Keratinocyte (primary cell): ENCODE data around the gene MYB. TPM values are rescaled to one million over a fixed set of nuclear protein-coding genes. Genes with fewer than 3 reads are reported as not detected.
A peak's percentile ranks its signal among the peaks of the same experiment; 100 is the strongest.

Experiments used
- DNase-seq: peaks from one replicate; pipeline ENCODE4 v3.0.0-alpha.2; 2011; ENCODE audit warnings: low read depth, missing footprints, low spot score
- FAIRE-seq: peaks from 2 replicates; lab custom pipeline; 2011; peaks lifted over from hg19 to GRCh38; lab: Jason Lieb, UNC
- H2AFZ ChIP-seq: 2 replicates; pipeline ENCODE4 v1.6.0; 2012; ENCODE audit warnings: low read length, control low read depth, inconsistent platforms; ENCODE audit not compliant: control insufficient read depth
- H3K27ac ChIP-seq: 2 replicates; pipeline ENCODE4 v1.5.1; 2011; ENCODE audit warnings: low read length; ENCODE audit not compliant: control insufficient read depth, insufficient read depth
- H3K27me3 ChIP-seq: 3 replicates; pipeline ENCODE4 v1.6.0; 2011; ENCODE audit warnings: low read length; ENCODE audit not compliant: control insufficient read depth, insufficient read depth; ENCODE audit errors: extremely low read depth
- H3K36me3 ChIP-seq, 2 experiments: 2 replicates in 1 of 2; 3 replicates in 1 of 2; pipeline ENCODE4 v1.5.1; 2011; ENCODE audit warnings: low read length in 2 of 2, mild to moderate bottlenecking in 1 of 2; ENCODE audit not compliant: control insufficient read depth in 2 of 2, insufficient read depth in 2 of 2; ENCODE audit errors: extremely low read depth in 1 of 2
- H3K4me1 ChIP-seq: 3 replicates; pipeline ENCODE4 v1.5.1; 2011; ENCODE audit warnings: low read length; ENCODE audit not compliant: control insufficient read depth, insufficient read depth; ENCODE audit errors: extremely low read depth
- H3K4me2 ChIP-seq: 3 replicates; pipeline ENCODE4 v1.6.0; 2011; ENCODE audit warnings: low read depth, low read length; ENCODE audit not compliant: control insufficient read depth, insufficient read depth; ENCODE audit errors: extremely low read depth
- H3K4me3 ChIP-seq, 3 experiments: fragments of 200-600 bp in 1 of 3; sonication (generic) in 1 of 3; 2 replicates in 2 of 3; 3 replicates in 1 of 3; pipeline ENCODE4 v1.5.1; 2011 to 2016; ENCODE audit warnings: low read length in 3 of 3, mild to moderate bottlenecking in 3 of 3, control low read depth in 2 of 3, inconsistent platforms in 1 of 3, low read depth in 1 of 3, mixed read lengths in 1 of 3, mixed run types in 1 of 3, moderate library complexity in 1 of 3; ENCODE audit not compliant: control insufficient read depth in 2 of 3, insufficient read depth in 2 of 3; ENCODE audit errors: extremely low read depth in 1 of 3
- H3K79me2 ChIP-seq: 2 replicates; pipeline ENCODE4 v1.6.0; 2012; ENCODE audit warnings: low read length; ENCODE audit not compliant: control insufficient read depth, insufficient read depth
- H3K9ac ChIP-seq: 3 replicates; pipeline ENCODE4 v1.6.0; 2011; ENCODE audit warnings: low read length; ENCODE audit not compliant: control insufficient read depth, insufficient read depth; ENCODE audit errors: extremely low read depth
- H3K9me1 ChIP-seq: 3 replicates; pipeline ENCODE4 v1.6.0; 2011; ENCODE audit warnings: low read length; ENCODE audit not compliant: control insufficient read depth, insufficient read depth; ENCODE audit errors: extremely low read depth
- H3K9me3 ChIP-seq: 2 replicates; pipeline ENCODE4 v1.5.1; 2012; ENCODE audit warnings: low read depth, low read length; ENCODE audit not compliant: control insufficient read depth
- H4K20me1 ChIP-seq: 3 replicates; pipeline ENCODE4 v1.6.0; 2011; ENCODE audit warnings: low read length; ENCODE audit not compliant: control insufficient read depth, insufficient read depth; ENCODE audit errors: extremely low read depth
- CTCF ChIP-seq, 3 experiments: IDR thresholded peaks in 1 of 3; conservative IDR thresholded peaks in 1 of 3; optimal IDR thresholded peaks in 1 of 3; 2 replicates in 2 of 3; 3 replicates in 1 of 3; pipeline versions ENCODE3 to v1.5.1; 2011; ENCODE audit warnings: low read length in 3 of 3, mild to moderate bottlenecking in 3 of 3, moderate library complexity in 2 of 3, control low read depth in 1 of 3, inconsistent platforms in 1 of 3; ENCODE audit not compliant: insufficient read depth in 2 of 3; ENCODE audit errors: extremely low read depth in 1 of 3
- EZH2 ChIP-seq: IDR thresholded peaks from one replicate; pipeline ENCODE4 v1.6.1; 2012; ENCODE audit warnings: inconsistent platforms, mild to moderate bottlenecking, low read length, moderate library complexity
- dilution Hi-C: fragments of 300-500 bp; cut with MboI; formaldehyde crosslinking; loops from one replicate; pipeline ENCODE4 v1.7.0; 2020; ENCODE audit warnings: low sequenced_read_pairs; ENCODE audit not compliant: extremely low pct_ligation_motif_present
- polyA plus RNA-seq, 5 experiments: library from polyadenylated mRNA; depleted of rRNA in 3 of 5; stranded (reverse) in 3 of 5; stranded (forward) in 1 of 5; unstranded in 1 of 5; fragments of >200 nt; gene quantifications; 1 replicate in 1 of 5; 2 replicates in 3 of 5; 3 replicates in 1 of 5; pipeline versions ENCODE4 v1.2.1 to v1.2.3, GENCODE V29; 2011 to 2012; ENCODE audit warnings: missing spikeins in 2 of 5, low read depth in 1 of 5, low replicate concordance in 1 of 5

Gene MYB
- polyA plus RNA-seq, 1 donor (not counting 4 experiments of a cell fraction or from before 2014, with no cell fraction given), result 0.04 TPM

- Histone ChIP-seq H3K36me3 (no peaks in the 10 kb centered on the region), H3K9me3 (no peaks in the 10 kb centered on the region), H3K27ac (no peak overlapping the region), H3K27me3 (peaks cover 24% of the 10 kb centered on the region), H3K9ac (no peak overlapping the region), H3K4me2 (no peak overlapping the region), H2AFZ (no peak overlapping the region), H3K79me2 (no peaks in the 10 kb centered on the region), H3K9me1 (no peaks in the 10 kb centered on the region), H4K20me1 (no peaks in the 10 kb centered on the region), H3K4me1 (peaks cover 11% of the 10 kb centered on the region), H3K4me3 (no peak overlapping the region)
- dilution Hi-C loops, result no loop called here
- no peak for TF ChIP-seq CTCF (optimal IDR thresholded peaks at IDR 0.05 in 1 of 3, IDR thresholded peaks at IDR 0.05 in 1 of 3, conservative IDR thresholded peaks at IDR 0.05 in 1 of 3; ENCODE audit: extremely low read depth in 1 of 3, insufficient read depth in 2 of 3, low read length in 3 of 3)
- no peak for TF ChIP-seq EZH2
- no peak for FAIRE-seq
- DNase-seq, result no peak
Observed at GRCh38 chr6:135179920-135180541, 1.1 kb upstream of the MYB start.

- dilution Hi-C loops, result no loop called here
- DNase-seq, result no peak
- no peak for FAIRE-seq
Observed at GRCh38 chr6:135181333-135182070, 394 bp downstream of the MYB start.

More at GRCh38 chr6:135181333-135182070, 394 bp downstream of the MYB start:
- no peaks in the 10 kb centered on the region for H4K20me1 ChIP-seq
- peak overlapping the region; percentile 50 for H2AFZ ChIP-seq
- TF ChIP-seq EZH2 (no peak), CTCF (optimal IDR thresholded peaks at IDR 0.05 in 1 of 3, IDR thresholded peaks at IDR 0.05 in 1 of 3, conservative IDR thresholded peaks at IDR 0.05 in 1 of 3; ENCODE audit: extremely low read depth in 1 of 3, insufficient read depth in 2 of 3, low read length in 3 of 3) (no peak)
- peak overlapping the region; percentile 95 for H3K4me2 ChIP-seq
- H3K4me3 ChIP-seq, result peak overlapping the region; percentile 19 to 80 (median 67)
- H3K27me3 ChIP-seq, result peaks cover 24% of the 10 kb centered on the region
- no peaks in the 10 kb centered on the region for H3K36me3 ChIP-seq
- no peaks in the 10 kb centered on the region for H3K79me2 ChIP-seq
- H3K4me1 ChIP-seq, result peaks cover 11% of the 10 kb centered on the region
- H3K27ac ChIP-seq, result no peak overlapping the region
- no peaks in the 10 kb centered on the region for H3K9me3 ChIP-seq
- no peaks in the 10 kb centered on the region for H3K9me1 ChIP-seq
- no peak overlapping the region for H3K9ac ChIP-seq
